Activated T-cell treated with anti-CD3 and anti-CD28 coated beads for 48 hours (primary cell): ENCODE results near the gene EEFSEC.

Experiments
- DNase-seq: peaks from one replicate; pipeline ENCODE4 v3.0.0-alpha.2; 2020; ENCODE audit warnings: low read depth

EEFSEC gene

DNA sequence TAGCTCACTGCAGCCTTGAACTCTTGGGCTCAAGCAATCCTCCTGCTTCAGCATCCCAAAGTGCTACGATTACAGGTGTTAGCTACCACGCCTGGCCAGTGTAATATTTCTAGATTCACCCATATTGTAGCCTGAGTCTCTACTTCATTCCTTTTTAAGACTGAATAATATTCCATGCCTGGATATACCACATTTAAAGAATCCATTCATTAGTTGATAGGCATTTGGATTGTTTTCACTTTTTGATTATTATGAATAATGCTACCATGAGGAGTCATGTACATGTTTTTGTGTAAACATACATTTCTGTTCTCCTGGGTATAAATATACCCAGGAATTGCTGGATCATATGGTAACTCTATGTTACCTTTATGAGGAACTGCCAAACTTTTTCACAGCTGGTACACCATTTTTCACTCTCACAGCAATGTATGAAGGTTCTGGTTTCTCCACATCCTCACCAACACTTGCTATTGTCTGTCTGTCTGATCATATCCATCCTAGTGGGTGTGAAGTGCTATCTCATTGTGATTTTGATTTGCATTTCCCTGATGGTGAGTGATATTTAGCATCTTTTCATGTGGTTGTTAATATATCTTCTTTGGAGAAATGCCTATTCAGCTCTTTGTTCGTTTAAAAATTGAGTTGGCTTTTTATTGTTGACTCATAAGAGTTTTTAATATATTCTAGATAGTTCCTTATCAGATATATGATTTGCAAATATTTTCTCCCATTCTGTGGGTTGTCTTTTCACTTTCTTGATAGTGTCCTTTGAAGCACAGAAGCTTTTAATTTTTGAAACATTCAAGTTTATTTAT is 32.6 kb downstream of the EEFSEC start:
- DNase-seq = no peak

DNA sequence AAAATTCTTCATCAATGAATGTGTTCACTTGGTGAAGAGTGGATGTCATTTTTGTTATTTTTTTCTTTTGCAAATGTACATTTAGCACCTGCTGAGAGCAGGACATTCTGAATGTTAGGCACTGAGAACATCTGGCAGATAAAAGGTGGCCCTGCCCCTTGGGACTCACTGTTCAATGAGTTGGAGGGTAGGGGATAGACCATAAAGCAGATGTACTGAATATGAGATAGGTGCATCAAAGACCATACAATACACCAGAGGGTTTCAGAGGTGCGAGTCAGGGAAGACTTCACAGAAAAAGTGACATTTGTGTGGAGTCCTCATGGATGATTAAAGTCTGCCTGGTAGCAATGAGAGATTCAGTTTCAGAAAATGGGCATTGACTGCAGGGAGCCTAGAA is 34.2 kb downstream of the EEFSEC start:
- DNase-seq = no peak

DNA sequence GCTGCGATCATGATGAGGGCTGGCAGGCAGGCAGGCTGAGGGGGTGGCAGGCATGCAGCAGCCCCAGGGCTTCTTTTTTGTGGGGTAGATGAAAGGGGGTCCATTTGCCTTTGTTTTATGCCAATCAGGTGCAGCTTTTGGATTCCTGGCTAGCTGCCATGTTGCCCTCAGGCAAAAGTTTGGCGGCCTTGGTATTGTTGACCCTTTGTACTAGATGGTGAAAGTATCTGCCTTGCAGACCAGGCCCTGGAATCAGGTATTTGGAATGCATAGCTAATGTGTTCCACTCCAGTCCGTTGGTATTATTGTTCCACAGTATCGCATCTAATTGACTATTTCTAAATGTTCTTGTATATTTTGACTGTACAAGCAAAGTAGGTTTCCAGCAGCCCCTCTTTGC is 35.0 kb downstream of the EEFSEC start:
- DNase-seq = no peak

DNA sequence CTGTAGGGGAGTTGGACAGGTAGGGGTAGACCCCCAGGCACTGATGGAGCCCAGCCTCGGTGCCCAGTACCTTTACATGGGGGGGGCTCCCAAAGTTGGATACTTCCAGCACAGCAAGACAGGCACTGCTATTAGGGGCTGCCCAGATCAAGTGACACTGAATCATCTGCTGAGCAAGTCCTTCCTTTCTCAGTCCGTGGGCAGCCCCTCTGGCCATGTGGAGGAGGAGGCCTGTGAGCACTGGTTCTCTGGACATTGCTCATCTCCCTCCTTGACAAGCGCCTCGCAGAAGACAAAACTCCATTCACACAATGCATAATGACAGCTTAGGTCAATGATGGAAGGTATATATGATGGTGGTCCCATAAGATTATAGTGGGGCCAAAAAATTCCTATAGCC is 35.7 kb downstream of the EEFSEC start:
- DNase-seq = no peak

DNA sequence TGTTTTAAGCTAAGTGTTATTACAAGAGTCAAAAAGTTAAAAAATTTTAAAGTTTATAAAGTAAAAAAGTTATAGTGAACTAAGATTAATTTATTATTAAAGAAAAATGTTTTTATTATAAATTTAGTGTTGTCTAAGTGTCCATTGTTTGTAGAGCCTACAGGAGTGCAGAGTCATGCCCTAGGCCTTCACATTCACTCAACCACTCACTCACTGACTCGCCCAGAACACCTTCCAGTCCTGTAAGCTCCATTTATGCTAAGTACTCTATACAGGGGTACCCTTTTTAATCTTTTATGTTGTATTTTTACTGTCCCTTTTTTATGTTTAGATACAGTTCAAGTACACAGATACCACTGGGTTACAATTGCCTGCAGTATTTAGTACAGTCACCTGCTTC is 37.2 kb downstream of the EEFSEC start:
- no peak for DNase-seq

DNA sequence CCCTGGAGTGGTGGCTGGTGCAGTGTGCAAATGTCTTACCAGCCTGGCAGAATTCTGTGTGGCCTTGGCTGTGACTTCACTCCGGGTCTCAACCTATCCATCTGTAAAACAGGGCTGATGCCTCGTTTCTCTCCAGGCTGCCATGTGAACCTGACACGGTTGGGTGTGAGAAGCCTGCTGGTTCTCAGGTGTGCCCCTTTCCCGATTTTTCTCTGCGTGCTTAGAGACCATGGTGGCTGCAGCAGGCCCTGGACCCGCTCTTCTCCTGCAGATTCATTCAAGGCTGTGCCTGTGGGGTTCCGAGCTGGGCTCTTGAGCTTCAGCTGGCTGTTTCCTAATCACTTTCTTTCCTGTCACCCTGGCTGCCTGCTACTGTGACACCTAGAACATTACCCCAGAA is 38.9 kb downstream of the EEFSEC start:
- no peak for DNase-seq

DNA sequence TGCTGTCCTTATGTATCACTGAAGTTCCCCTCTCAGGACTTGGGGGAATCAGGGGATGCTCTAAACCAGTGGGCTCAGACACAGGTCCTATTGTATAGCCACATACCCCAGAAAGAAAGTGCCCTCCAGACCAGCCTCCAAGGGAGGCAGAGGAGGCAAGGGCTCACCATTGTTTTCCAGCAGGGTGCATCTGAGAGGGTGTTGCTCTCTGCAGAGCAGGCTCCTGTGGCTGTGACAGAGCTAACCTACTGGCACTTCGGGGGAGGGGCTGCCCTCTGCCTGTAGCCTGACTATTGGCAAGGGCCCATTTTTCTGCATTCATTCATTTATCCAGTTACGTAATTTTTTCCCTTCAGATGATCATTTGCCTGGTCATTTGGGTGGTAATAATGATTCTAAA is 39.9 kb downstream of the EEFSEC start:
- DNase-seq = no peak

DNA sequence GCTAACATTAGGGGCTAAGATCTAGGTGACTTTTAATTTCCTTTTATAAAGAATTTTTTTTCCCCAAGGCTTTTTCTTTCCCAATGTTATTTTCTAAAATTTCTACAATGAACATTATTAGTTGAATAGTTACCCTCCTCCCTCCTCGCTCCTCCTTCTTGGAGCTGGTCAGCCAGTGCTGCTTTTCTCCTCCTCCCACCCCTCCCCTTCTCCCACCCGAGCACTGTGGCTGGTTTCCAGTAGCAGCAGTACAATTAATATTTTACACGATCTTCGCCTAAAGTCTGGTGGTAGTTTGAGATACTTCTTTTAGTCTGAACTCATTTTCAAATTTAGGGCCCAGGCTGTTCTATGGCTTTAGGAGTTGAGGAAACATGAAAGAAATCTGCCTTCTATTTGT is 41.6 kb downstream of the EEFSEC start:
- no peak for DNase-seq

DNA sequence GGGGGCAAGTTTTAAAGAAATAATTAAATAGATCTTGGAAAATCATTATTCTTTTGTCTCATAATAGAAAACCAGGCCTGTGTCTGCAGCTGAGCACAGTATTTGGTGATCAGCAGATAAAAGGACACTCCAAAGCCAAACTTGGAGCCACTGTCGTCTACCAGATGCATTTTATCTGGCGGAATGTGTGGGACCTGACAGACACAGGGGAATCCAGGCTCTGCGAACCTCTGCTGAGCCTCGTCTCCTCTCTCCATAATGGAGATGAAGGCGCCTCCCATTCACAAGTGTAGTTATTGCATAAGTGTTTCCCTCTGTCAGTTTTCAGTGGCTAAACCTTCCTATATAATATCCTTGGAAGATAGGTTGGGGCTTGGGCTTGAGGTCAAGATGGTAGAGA is 42.1 kb downstream of the EEFSEC start:
- no peak for DNase-seq

DNA sequence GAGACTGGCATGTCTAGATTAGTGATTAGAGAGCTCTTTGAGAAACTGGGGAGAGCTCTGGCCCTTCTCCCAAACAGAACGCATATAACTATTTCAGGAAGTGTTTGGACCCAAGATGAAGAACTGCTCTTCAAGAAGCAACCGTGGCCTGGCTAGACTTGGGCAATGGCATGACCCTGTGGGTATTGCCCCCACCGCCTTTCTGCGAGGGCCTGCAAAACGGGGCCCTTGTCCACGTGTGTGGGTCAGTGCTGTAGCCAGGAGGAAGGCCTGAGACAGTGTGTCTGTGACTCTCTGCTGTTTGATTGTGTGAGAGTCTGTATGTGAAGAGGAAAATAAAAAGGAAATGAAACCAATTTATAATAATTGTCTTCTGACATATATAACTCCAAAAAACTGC is 42.5 kb downstream of the EEFSEC start:
- no peak for DNase-seq

DNA sequence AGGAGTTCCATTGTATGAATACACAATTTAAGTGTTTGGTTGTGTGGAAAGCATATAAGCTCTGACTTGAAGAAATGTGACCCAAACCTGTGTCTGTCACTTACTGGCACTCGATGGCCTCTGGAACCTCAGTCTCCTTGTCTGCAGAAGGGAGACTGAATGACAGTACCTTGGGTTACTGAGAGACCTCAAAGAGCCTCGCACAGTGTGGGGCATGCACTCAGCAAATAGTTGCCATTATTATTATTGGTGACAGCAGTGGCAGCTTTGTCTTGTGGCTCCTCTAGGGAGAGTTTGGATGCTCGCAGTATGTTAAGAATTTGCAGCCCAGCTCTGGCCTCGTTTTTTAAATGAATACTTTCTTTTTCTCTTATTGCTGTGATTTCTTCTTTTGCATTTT is 43.4 kb downstream of the EEFSEC start:
- no peak for DNase-seq

DNA sequence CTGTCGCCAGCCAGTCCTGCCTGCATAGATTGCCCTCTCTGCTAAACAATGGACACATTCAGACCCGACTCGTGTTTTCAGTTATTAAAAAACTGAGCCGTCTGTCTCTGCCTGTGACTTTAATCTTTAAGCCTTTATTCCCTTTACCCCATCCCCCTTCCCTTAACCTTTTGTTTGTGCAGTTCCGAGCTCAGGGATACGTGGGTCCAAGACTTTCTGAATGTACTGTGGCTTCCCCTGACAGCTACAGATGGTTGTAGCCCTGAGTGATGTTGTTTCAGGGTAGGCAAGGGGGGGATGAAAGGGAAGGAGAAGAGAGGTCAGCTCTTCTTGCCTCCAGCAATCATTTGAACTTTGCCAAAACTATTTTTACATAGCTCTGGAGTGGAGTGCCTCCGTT is 44.6 kb downstream of the EEFSEC start:
- no peak for DNase-seq

DNA sequence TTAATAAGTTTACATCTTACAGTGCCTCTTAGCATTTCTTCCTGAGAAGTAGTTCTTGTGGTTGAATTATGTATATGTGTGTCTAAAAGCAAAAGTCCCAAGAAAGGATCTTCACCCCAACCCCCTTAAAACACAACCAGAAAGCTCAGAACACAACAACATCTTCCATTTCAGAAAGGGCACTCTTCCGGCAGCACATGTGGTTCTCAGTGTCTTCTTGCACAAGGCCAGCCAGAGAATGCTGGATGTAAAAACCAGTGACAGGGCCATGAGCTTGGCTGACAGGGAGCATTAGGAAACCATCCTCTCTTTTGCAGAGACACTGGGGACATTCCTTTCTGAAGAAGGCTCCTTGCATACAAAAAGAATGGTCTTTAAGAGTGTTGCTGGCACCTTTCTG is 45.0 kb downstream of the EEFSEC start:
- no peak for DNase-seq

DNA sequence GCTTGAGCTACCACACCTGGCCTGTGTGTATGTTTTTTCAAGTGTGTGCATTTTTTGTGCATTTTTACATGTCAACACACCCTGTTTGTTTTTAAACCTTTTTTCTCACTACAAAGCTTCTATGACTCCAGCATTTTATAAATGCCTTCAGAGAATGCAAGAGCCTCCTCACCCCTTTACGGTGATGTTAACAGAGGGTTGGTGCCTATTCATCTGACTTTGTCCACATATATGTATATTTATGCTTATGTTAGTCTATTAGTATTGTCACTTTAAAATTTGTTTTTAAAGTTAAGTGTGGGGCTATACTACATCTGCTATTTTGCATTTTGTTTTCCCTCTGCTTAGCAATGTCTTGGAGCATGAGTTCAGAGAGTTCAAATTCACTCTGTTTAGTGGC is 45.8 kb downstream of the EEFSEC start:
- no peak for DNase-seq

DNA sequence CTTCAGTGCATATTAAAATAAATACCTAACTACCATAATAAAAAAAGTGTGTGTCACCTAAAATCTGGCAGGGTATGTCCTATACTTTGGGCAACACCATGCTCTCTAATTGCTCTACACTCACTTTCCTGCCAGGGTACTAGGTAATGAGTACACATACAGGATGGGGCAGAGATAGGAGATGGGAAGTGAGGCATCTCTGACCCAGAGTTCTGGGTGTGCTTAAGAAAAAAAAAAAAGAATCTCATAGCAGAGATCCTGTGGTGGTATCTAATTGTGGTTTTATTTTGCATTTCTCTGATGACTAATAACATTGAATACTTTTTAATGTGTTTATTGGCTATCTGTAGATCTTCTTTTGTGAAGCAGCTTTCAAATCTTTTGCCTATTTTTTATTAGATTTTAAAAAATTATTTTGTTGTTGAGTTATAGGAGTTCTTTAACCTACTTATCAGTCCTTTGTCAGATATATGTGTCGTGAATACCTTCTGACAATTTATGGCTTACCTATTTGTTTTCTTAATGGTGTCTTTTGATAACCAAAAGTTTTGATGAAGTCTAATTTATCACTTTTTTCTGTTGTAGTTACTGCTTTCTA is 48.0 kb downstream of the EEFSEC start:
- no peak for DNase-seq

DNA sequence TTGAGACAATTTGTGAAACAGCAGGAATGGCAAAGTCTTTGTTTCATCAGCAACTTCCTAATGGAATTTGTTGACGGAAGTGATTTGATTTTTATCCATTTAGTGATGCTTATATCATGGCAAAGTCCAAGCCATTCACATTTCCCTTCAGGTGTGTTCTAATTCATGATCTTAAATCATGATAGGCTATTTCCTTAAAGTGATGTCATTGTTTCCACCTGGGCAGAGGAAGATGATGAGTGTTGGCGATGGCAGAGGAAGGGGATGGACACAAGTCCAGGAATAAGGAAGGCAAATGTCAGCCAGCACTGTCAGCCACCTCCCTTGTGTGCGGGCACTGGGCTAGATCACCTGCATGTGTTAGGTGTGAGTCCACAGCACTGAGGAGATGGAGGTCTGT is 49.9 kb downstream of the EEFSEC start:
- no peak for DNase-seq

DNA sequence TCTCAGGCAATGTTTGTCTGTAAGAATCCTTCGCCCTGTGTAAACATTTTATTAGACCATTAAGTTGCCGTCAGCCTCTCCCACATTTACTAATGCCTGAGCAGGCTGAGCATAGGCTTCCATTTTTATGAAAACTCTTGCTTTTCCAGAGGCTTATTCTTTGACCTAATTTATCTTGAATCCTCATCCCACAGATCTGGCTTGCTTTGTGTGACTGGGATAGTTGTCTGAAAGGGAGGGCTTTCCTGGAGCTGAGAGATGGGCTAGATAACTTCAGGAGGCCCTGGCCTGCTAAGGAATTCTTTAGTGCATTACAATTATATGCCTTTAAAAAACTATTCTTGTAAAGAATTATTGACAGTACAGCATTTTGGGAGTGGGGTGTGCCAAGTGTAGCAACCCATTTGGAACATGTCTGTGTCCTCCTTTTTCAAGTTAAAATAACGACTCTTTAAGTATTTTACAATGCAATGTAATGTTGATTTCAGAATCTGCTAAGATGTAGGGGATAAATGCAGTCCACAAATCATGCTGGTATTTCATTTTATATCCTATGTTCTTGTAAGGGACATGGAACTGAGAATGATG is 52.4 kb downstream of the EEFSEC start:
- DNase-seq = no peak

DNA sequence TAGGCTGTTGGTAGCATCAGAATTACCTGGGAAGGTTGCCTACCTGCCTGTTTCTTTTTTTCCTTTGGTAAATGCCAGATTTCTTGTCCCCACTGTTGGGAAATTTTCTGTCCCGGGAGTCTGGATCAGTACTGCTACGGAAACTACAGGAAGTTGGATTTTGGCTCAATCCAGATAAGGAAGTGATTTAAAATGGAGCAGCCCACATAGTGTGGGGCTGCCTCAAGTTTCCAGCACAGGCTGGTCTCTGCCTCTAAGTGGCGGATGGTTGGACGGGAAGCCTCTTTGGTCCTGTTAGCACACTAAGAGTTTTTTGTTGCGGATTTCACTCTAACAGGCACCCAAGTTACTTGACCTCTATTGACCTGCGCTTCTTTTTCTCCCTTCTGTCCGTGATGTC is 54.7 kb downstream of the EEFSEC start:
- no peak for DNase-seq

DNA sequence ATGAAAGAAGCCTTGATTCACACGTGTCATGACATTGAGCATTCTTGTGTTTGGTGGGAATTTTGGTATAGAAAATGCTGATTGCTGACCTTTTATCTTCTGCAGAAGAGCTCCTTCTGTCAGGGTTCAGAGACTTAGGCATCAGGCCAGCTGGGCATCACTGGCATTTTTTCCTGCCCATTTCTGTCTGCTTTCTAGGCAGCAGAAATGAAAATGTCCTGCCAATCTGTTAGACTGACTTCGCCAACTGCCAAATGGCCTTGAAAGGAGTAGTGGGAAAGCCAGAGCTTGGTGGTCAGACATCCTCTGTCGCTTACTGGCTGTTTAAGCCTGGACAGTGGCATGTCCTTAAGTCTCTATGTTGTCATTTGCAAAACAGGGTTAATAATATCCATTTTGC is 57.4 kb downstream of the EEFSEC start:
- DNase-seq = no peak

DNA sequence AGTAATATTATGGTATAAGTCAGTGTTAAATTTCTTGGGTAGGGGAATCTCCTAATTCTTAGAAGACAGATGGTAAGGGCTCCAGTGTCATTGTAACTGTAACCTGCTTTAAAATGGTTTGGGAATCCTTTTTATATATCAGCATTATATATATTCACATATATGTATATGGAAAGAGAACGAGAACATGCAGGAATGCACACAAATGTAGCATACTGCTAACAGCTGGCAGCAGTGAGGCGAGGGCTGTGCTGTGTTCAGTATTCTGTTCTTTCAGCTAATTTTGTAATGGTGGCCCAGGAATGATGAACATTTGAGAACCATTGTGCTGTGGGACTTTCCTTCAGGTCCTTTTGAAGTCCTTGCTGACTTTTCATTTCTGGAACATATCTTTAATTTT is 60.8 kb downstream of the EEFSEC start:
- no peak for DNase-seq

DNA sequence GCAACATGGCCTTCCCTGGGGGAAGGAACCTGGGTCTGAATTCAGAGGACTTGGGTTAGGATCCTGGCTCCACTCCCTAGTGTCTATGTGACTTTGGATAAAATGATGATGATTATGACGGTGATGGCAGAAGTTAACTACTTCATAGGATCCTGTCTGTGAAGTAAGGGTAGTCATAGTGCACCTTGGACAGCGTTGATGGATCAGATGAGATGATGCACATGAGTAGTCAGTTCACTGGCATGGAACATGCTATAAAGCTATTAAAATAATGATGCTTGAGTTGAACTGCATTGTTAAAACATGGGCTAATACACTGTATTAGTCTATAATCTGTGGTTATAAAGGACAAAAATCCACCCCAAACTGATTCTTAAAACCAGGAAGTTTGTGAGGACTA is 62.0 kb downstream of the EEFSEC start:
- DNase-seq = no peak

DNA sequence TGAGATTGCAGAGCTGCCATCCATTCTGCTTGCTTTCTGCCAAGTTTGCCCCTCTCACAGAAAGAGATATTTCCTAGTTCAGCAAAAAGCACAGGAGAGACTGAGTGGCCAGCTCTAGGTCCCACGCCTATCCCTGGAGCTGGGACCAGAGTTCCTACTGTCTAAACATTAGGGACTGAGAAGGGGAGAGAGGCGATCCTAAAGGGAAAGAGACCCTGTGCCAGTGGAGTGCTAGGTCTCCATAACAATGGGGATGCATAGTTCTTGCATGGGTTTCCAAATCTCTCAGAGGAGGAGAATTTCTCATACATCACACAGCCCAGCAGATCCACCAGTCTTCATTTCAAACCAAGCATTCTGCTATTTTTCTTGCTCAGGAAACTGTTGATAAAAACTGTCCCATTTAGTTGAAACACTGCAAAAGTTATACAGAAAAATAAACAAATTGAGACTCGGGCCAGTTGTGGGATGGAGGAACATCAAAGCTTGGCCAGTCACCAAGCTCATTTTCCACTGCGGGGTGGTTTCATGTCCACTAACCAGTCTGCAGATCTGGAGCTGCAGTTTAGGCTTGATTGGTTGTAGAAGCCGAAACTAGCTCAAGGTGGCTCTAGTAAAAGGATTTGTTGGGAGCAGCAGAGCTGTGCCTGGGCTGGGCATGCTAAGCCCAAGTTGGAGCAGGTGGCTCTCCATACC is 62.7 kb downstream of the EEFSEC start:
- DNase-seq = no peak
